HG03469 (cell line): ENCODE results near the gene CD244.
"Not testable (repeated sequence)": the region's sequence is repeated elsewhere in the genome, so short reads cannot be mapped to it uniquely, and the experiment has no call there.

ENCODE experiments used
- ATAC-seq: cut with Tn5 transposase; IDR thresholded peaks from one replicate; pipeline ENCODE4 v1.9.1; 2021; ENCODE audit warnings: mild to moderate bottlenecking, moderate library complexity, moderate number of reproducible peaks; ENCODE audit not compliant: unreplicated experiment

Gene CD244

DNA sequence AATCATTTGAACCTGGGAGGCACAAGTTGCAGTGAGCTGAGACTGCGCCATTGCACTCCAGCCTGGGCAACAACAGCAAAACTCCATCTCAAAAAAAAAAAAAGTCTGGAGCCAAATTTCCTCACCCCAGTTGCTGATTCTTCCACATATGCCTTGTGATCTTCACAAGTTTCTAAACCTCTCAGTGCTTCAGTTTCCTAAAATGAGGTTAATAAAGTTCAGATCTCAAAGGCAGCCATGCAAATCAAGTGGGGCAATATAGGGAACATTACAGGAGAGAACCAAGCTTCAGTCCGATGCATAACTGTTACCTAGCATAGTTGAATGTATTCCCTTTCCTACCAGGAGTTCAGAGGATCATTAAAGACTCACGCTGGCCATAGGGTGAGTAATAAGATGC, 17.5 kb upstream of the CD244 start:
- ATAC-seq, result no peak

DNA sequence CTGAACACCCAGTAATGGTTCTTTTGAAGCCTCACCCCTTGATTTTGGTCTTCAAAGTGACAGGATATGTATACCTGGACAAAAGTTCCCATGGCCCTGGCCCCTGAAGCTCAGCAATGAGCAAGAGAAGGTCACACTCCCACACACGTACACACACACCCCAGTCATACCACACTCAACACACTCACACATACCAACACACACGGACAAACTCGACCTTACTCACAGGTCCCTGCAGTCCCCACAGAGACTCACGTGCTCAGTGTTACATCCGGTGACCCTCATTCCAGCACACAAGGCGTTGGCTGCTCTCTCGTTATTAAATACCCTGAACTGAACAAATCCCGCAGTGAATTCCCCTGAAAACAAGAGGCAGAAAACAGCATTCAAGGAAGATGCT, 16.4 kb upstream of the CD244 start:
- ATAC-seq, result no peak

DNA sequence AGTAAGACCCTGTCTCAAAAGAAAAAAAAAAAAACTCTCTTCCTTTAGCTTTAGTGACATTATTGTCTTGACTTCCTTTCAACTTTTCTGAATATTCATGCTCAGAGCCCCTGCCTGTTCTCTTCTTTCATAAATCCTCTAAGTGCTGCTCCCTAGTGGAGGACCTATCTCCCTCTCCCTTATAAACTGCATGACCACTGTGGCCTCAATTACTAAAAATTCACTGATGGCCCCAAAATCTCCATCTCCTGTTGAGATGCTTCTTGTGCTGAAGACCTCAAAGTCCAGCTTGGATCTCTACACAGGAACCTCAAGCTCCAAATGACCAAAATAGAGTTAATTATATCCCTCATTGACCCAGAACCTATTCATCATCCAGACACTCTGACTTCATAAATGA, 14.5 kb upstream of the CD244 start:
- no peak for ATAC-seq

DNA sequence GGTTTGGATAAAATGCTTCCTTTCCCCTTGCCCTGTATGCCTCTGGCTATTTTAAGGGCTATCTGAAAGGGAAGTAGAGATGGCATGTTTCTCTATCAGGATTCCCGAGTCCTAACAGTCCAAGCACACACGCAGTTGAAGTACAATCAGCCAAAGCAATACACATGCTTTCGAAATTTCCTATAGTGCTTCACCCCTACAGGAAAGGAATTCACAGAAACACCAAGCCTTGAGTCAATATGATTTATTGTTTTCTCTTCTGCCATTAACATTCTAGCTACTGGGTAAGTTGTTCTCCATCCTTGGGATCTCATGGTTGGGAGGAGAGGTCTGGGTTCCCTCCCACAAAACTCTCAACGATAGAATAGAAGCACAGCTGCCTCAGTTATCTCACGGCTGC, 13.6 kb upstream of the CD244 start:
- no peak for ATAC-seq

DNA sequence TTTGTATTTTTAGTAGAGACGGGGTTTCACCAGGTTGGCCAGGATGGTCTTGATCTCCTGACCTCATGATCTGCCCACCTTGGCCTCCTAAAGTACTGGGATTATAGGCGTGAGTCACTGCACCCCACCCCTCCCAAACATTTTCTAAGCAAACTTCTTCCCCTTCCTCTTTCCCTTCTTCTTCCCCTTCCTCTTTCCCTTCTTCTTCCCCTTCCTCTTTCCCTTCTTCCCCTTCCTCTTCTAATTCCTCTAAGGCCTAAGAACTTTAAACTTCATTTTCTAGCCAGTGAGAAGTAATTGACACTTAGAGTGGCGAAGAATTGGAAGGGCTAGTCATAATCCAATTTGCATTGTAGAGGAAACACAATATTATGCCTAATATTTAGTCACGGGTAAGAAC, 12.9 kb upstream of the CD244 start:
- not testable (repeated sequence) for ATAC-seq

DNA sequence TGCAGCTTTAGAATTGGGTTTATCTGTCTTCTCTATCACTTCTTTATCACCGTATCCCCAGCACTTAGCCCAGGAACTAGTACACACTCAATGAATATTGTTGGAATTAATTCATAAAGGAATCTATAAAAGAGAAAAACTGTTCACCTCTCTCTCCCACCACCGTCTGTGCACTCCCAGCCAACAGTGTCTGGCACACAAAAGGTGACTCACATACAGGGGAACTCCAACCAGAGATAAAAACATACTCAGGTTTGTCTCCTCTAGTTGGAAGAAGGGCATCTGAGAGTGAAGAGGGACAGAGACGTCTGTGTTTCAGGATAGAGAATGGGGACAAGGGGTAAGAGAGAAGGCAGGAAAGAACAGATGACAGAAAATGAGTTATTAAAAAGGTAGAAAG, 12.2 kb upstream of the CD244 start:
- ATAC-seq, result no peak

DNA sequence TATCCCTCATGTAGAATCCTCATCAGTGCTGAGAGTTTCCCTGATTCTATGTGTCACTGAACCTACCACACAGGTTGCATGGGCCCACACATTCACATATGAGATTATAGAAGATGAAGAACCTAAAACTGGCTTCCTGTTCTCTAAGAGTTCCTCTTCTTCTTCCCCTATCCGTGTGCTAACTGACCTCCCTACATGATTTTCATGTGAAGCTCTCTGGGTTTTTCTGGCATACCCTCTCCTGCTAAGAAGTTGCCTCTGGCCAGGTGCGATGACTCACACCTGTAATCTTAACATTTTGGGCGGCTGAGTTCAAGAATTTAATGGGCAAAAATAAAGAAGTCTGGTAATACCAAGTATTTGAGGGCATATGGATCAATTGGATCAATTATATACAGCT, 5.5 kb upstream of the CD244 start:
- no peak for ATAC-seq

DNA sequence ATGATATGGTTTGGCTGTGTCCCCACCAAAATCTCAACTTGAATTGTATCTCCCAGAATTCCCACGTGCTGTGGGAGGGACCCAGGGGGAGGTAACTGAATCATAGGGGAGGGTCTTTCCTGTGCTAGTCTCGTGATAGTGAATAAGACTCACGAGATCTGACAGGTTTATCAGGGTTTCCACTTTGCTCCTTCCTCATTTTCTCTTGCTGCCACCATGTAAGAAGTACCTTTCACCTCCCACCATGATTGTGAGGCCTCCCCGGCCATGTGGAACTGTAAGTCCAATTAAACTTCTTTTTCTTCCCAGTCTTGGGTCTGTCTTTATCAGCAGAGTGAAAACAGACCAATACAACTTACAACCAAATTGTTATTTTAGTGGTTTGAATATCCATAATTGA, 5.0 kb upstream of the CD244 start:
- not testable (repeated sequence) for ATAC-seq

DNA sequence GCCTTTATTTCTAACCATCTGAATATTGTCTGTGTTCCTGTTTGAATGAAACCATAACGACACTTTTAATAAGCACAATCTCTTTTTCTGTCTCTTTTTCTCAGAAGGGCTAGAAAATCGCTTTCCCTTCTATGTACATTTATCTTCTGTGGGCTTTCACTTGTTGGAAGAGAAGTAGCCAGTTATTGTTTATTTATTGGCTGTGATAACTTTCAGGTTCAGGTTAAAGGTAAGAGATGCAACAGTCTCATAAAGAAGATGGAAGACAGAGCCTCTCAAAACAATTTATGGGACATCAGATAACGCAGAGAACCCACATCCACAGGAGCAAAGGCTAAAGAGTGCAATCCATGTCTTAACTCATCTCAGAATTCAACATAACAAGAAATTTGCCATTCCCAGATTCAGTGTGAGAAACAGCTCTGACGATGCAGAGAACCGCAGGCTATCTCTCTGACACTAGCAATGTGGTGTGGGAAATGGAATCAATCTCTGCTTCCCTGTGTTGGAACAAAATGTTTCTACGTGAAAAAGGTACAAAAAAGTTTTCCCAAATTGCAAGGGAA, 4.1 kb upstream of the CD244 start:
- no peak for ATAC-seq

DNA sequence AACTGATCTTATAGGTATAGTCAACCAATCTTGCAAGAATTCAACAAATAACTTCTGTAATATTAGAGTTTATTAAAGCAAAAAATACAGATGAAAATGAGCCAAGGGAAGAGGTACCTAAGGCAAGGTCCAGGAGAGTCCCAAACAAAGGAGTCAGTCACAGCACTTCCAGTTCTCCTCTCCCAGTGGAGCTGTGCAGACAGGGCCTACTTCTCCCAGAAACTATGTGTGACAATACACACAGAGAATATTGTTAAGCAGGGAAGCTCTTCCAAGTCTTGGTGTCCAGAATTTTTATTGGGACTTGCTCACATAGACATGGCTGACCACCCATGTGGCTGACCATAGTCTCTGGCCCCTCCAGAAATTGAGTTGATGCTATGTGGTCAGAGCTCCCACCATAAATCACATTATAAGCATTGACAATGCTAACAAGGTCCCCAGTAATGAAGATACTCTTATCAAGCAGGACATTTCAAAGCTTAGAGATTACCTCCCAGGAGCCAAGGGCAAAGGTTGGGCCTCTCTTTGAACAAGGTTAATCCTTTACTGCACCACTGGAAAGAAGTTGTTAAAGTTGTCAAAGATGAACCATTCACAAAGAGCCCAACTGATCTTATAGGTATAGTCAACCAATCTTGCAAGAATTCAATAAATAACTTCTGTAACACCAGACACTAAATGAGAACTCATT, 3.5 kb upstream of the CD244 start:
- ATAC-seq, result no peak

DNA sequence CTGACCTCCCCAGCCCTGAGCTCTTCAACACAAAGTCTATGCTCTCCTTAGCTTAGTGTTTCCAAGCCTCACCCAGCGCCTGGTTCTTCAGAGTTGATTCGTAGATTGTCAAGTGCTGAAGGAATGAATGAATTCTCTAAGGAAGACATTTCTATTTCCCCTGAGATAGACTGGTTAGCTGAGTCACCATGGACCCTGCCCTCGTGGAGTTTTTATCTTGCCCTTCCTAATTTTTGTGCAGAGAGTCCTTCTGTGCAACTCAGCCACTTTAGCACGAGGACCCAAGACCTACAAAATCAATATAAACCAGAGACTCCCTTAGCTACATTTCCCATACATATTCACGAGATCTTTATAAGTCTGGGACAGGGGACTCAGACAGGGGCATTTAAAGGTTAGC, 2.6 kb upstream of the CD244 start:
- ATAC-seq, result no peak

DNA sequence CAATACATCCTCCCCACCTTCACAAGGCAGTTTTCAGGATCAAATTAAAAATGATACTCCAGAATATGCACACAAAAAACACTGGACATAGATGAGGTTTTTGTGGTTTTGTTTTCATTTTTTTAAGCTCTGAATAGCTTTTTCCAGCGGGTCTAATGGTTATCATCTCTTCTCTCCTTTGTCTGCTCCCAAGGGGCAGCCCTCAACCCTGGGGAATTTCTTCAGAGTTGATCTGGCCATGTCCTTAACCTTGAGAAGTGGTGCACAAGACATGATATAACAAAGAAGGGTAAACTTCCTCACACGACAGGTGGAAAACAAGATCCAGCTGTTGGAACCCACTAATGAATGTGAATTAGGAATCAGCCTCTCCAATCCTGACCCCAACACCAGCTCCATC, 1.5 kb upstream of the CD244 start:
- no peak for ATAC-seq

DNA sequence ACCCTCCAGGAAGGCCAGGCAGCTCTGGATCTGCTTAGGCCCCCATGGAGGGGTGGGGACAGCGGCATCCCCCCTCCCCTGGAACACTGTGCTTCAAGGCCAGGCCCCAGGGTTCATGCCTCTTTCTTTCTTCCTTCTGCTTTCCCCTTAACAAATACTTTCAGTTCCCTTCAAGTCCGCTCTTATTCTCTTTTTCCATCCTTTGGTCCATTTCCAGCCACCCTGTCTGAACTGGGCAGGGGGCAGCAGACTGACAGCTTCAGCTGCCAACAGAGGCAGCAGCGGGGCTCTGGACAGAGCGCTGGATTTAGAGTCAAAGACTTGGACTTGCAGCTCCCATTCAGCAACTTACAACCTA, 1.1 kb upstream of the CD244 start:
- no peak for ATAC-seq

DNA sequence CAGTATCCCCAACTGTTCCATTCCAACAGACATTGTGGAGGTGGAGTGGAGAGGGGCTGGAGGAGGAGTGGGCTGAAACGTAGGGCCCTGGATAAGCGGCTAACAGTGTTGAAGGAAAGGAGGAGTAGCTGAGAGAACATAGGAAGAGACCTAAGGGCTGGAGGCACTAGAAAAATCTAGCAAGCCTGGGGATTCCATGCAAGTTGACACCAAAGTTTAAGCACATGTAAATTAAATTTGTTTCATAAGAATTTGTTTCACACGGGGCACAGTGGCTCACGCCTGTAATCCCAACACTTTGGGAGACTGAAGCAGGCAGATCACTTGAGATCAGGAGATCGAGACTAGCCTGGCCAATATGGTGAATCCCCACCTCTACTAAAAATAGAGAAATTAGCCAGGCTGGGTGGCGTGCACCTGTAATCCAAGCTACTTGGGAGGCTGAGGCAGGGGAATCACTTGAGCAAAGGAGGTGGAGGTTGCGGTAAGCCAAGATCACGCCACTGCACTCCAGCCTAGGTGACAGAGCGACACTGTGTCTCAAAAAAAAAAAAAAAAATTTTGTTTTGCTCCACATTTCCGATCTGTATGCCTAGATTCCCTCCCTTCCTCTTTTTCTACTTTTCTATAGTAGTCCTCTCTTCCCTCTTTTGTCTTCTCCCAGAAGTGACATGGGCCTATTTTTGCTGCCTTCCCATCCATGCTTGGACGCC, 530 bp upstream of the CD244 start:
- no peak for ATAC-seq

DNA sequence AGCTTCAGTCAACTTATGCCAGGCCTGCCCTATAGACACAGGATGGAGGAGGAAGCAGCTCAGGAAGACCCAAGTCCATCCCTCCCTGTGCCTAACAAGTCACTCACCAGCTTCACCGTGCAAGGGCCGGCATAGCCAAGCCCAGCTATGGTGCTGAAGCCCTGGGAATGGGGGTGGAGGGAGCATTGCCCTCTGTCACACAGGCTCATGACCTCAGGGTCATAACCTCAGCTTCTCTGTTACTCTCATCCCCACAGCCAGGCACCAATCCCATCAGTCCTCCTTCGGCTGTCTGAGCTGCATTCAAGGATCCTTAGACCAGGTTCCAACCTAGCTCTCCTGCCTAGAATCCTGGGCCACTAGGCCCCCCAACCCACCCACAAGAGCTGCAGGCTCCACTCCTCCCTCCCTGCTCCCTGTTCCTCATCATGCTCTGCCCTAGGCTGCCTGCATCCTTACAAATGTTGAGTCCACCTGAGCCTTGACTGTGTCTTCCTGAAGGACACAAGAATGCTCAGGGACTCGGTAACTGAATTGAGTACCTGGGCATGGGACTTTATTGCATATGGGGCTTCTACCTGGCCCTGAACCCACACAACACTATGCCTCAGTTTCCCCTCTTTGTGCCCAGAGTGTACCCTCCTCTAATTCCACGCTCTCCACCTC, 1.7 kb downstream of the CD244 start:
- ATAC-seq, result no peak

DNA sequence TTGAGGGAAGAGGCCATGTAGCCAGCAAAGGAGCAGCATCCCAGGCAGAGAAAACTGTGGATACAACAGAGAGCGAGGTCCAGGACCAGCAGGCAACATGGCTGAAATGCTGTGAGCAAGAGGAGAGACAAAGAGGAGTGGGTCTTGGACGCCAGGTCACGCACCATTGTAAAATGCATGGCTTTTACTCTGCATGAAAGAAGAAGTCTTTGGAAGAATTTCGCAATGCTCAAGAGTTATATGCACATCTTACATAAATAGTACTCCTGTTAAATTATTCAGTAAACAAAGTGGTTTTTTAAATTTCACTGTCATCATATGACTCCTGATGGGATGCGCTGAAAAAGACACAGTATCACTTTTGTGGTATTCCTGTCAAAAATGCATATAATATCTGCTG, 3.5 kb downstream of the CD244 start:
- ATAC-seq, result no peak

DNA sequence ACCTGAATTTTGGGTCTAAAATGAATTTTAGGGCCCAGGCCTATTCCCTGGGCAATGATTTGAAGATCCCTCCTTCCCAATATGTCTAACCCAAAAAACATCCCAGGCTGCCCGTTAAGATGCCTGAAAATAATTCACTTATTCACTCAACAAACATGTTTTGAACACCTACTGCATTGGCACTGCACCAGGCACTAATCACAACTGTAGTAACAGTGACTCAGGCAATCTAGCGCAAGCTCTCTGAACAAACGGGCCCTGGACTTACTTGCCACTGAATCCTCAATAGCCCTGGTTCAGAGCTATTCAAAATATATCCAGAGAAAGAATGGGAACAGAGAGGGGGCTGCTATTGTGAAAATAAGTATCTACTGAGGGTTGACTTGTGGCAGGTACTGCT, 4.2 kb downstream of the CD244 start:
- ATAC-seq, result no peak

DNA sequence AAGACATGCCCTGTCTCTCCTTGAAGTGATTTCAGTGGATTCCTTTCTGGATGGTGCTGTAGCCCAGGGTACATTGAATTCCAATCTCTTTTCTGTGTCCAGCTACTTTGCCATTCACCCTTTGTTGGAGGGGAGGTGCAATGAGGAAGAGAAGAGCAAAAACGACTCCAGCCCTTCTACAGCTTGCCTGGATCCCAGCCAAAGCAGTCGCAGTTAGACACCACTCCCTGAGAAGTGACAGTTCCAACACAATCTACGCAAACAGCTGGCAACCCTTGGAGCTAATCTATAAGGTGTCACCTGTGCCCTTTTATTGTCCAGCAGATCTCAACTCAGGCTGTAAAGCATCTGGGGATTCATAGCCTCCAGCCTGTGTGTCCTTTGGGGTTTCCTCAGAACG, 4.6 kb downstream of the CD244 start:
- no peak for ATAC-seq

DNA sequence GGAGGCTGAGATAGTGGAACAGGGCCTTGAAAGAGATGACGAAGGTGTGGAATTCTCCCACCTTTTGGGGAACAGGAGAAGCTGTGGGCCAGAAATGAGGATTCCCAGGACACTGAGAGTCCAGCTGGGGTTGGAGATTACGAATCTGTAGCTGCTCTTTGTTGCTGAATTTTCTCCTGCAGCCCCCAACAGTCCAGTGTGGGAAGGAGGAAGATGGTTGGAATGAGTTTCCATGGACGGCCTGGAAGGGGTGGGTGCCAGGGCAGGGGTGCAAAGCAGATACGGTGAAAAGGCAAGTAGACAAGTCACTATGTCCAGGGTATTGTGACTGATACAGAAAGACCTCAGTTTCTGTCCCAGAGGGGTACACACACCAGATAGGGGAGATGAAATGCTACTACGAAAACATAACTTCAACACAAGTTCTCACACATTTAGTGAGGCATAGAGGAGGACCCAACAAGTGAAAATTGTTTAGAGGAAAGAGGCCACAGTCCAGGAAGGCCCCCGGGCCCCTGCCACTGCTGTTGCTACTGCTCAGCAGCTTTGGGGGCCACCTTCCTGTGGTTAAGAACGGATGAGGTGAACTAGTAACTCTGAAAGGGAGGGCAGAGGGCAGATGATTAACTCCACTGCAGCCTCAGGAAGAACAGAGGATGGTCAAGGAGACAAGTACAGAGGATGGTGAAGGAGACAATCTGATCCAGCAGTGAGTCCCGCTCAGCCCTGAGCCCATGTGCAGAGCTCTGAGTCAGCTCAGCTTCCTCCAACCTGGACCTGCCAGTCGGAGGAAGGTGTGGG, 7.3 kb downstream of the CD244 start:
- ATAC-seq, result no peak

DNA sequence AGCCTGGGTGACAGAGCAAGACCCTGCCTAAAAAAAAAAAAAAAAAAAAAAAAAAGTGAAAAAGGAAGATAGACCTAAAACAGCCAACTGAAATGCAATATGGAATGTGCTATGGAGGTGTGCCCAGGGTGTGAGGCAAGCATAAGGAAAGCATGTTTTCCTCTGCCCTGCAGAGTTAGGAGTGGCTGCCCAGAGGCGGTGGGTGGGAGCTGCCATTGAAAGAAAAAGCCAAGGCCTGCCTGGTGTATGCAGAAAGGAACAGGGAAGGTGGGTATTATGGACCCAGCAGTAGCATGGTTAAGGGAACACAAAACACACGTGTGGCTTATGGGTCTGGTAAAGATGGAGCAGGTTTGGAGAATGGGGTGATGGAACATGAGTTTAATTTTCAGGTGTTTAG, 8.9 kb downstream of the CD244 start:
- no peak for ATAC-seq

DNA sequence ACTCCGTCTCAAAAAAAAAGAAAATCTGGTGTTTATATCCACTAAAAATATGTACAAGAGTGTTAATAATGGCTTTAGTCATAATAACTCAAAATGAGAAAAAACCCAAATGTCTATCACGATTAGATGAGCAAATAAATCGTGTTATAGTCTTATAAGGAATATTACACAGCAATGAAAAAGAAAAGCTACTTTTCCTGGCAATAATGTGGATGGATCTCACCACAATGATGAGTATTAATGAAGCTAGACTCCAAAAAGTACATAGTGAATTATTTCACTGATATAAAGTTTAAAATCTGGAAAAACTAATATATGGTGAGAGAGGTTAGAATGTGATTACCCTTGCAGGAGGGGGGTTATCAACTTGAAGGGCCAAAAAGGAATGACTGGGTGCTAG, 9.7 kb downstream of the CD244 start:
- no peak for ATAC-seq
